Ishikawa (cell line): ENCODE data around the gene SLC16A3.

ENCODE experiments used
- CREB1 ChIP-seq: IDR thresholded peaks from 2 replicates; pipeline ENCODE4 v1.6.1; 2012; ENCODE audit warnings: low read depth
- RAD21 ChIP-seq: IDR thresholded peaks from 2 replicates; pipeline ENCODE4 v1.6.1; 2012; ENCODE audit warnings: low read depth
- TAF1 ChIP-seq: IDR thresholded peaks from 2 replicates; pipeline ENCODE4 v1.6.1; 2012; ENCODE audit warnings: low read depth, mild to moderate bottlenecking
- TCF12 ChIP-seq: IDR thresholded peaks from 2 replicates; pipeline ENCODE4 v1.6.1; 2012; ENCODE audit warnings: low read depth
- YY1 ChIP-seq: IDR thresholded peaks from 2 replicates; pipeline ENCODE4 v1.6.1; 2012; ENCODE audit warnings: low read depth
- ZBTB7A ChIP-seq: IDR thresholded peaks from 2 replicates; pipeline ENCODE4 v1.6.1; 2012; ENCODE audit warnings: low read depth
- TF ChIP-seq, protein P1 (sequence below): IDR thresholded peaks from 2 replicates; pipeline ENCODE4 v1.6.1; 2012; ENCODE audit warnings: low read depth, mild to moderate bottlenecking

DNA sequence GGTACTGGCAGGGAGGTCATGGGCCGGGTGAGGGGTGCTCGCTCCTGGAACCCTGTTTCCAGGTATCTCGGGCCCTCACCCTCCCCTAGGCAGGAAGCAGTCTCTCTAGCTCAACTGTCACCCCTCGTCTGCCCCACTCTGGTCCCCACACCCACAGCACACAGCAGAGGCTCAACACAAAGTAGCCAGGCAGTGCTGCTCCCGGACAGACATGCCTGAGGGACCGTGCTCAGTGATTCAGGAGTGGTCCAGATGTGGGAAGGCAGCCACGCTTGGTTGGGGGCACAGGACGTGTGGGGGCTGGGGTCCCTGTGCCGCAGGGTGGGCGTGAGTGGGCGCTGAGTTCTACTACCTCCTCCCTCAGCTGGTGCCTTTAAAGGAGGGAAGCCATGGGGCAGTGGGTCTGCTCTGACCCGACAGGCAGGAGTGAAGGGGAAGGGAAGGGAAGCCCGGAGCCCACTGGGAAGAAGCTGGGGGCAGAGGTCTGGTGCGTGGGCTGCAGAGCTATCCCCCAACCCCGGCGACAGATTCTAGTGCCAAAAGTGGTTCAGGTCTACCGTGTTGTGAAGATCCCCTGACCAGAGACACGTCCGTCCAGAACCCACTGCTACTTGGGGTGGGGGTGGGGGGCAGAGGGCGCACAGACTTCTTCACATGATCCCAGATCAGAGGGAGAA, 11.8 kb downstream of the SLC16A3 start:
- TF ChIP-seq, protein P1, sequence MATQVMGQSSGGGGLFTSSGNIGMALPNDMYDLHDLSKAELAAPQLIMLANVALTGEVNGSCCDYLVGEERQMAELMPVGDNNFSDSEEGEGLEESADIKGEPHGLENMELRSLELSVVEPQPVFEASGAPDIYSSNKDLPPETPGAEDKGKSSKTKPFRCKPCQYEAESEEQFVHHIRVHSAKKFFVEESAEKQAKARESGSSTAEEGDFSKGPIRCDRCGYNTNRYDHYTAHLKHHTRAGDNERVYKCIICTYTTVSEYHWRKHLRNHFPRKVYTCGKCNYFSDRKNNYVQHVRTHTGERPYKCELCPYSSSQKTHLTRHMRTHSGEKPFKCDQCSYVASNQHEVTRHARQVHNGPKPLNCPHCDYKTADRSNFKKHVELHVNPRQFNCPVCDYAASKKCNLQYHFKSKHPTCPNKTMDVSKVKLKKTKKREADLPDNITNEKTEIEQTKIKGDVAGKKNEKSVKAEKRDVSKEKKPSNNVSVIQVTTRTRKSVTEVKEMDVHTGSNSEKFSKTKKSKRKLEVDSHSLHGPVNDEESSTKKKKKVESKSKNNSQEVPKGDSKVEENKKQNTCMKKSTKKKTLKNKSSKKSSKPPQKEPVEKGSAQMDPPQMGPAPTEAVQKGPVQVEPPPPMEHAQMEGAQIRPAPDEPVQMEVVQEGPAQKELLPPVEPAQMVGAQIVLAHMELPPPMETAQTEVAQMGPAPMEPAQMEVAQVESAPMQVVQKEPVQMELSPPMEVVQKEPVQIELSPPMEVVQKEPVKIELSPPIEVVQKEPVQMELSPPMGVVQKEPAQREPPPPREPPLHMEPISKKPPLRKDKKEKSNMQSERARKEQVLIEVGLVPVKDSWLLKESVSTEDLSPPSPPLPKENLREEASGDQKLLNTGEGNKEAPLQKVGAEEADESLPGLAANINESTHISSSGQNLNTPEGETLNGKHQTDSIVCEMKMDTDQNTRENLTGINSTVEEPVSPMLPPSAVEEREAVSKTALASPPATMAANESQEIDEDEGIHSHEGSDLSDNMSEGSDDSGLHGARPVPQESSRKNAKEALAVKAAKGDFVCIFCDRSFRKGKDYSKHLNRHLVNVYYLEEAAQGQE = no peak
- TF ChIP-seq YY1 (no peak), CREB1 (no peak), RAD21 (no peak), TAF1 (no peak), ZBTB7A (no peak), TCF12 (no peak)
